Measurements from ENCODE around the gene ABI3BP. TPM values are rescaled to one million over a fixed set of nuclear protein-coding genes. Genes with fewer than 3 reads are reported as not detected.

Gene ABI3BP
- total RNA-seq, 1 donor from 2014 or later = 91.1 TPM

DNA sequence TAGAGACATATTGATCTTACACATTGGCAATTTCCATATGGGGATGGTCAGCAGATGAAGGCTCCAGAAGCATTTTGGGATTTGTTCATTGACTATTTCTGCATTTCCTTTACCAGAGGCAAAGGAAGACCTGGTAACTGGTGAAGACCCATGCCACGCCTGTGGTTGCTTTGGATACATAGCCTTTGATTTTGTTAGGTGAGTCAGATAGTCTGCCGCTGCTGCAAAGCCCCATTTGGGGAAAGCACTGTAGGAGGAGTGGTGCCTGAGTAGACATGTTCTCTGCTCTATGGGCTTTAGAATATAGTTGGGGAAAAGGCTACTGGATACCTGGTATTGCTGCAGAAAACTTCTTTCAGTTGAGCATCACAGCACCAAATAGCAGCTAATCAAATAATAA, 227.2 kb downstream of the ABI3BP start:
- H3K36me3 ChIP-seq = peaks cover 0 to 5% of the 10 kb centered on the region in 2 donors
- DNase-seq (ENCODE audit: extremely low spot score in 2 of 2) = no peak
- no peak overlapping the region for H3K4me3 ChIP-seq
- no peaks in the 10 kb centered on the region for H3K27me3 ChIP-seq
- peaks cover 12% of the 10 kb centered on the region for H3K4me1 ChIP-seq
- no peak for TF ChIP-seq POLR2AphosphoS5 (IDR thresholded peaks at IDR 0.05; ENCODE audit: insufficient read depth in 1 of 2, low read depth in 1 of 2)
- no peaks in the 10 kb centered on the region for H3K9me3 ChIP-seq
- intact Hi-C loops (cut with DNase I) = no loop called here
- H3K27ac ChIP-seq = no peak overlapping the region

DNA sequence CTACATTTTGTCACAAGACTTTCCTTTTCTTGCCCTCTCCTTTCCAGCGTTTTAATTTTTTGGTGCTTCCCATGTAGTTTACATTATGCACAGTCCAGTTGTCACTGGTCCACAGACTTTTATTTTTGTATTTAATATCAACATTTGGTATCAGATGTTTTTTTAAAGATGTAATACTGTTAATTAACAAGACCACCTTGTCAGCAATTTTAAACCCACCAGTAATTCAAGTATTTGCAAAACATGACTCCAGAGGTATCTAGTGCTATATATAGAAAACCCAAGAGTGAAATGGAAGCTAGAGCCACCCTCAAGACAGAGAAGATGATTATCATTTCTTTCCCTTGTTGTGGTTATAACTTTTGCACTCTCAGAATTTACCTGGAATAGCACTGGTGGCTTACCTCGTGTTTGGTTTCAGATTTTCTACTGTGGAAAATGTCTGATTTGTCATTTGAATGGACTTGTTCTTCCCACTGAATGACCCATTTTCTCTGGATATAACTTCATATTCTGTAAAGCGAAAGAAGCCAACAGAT, 227.7 kb downstream of the ABI3BP start:
- Histone ChIP-seq H3K27ac (no peak overlapping the region), H3K27me3 (no peaks in the 10 kb centered on the region), H3K4me1 (peaks cover 17% of the 10 kb centered on the region), H3K4me3 (no peak overlapping the region), H3K9me3 (no peaks in the 10 kb centered on the region), H3K36me3 (peaks cover 0 to 2% of the 10 kb centered on the region in 2 donors)
- DNase-seq (ENCODE audit: extremely low spot score in 2 of 2) = no peak
- intact Hi-C loops (cut with DNase I) = no loop called here
- TF ChIP-seq, protein P1, sequence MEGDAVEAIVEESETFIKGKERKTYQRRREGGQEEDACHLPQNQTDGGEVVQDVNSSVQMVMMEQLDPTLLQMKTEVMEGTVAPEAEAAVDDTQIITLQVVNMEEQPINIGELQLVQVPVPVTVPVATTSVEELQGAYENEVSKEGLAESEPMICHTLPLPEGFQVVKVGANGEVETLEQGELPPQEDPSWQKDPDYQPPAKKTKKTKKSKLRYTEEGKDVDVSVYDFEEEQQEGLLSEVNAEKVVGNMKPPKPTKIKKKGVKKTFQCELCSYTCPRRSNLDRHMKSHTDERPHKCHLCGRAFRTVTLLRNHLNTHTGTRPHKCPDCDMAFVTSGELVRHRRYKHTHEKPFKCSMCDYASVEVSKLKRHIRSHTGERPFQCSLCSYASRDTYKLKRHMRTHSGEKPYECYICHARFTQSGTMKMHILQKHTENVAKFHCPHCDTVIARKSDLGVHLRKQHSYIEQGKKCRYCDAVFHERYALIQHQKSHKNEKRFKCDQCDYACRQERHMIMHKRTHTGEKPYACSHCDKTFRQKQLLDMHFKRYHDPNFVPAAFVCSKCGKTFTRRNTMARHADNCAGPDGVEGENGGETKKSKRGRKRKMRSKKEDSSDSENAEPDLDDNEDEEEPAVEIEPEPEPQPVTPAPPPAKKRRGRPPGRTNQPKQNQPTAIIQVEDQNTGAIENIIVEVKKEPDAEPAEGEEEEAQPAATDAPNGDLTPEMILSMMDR (IDR thresholded peaks at IDR 0.05) = no peak
- TF ChIP-seq POLR2AphosphoS5 (IDR thresholded peaks at IDR 0.05; ENCODE audit: insufficient read depth in 1 of 2, low read depth in 1 of 2) (no peak), POLR2A (IDR thresholded peaks at IDR 0.05) (no peak)

DNA sequence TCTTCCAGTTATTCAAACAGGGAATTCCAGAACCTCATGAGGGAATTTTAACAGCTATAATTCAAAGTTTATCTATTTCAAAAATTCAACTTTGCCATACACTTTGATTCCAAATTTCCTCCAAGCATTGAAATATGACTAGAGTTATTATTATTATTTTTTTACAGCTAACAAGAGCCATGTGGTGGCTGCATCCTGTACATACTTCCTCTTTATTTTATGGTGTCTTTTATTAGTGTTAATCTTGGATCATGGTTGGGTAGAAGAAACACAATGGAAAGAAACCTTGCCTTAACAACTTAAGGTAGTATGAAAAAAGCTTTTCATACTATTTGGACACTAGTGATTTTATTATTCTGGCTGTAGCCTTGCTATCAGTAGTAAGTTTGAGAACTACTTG, 231.3 kb downstream of the ABI3BP start:
- TF ChIP-seq POLR2A (IDR thresholded peaks at IDR 0.05) (no peak), POLR2AphosphoS5 (IDR thresholded peaks at IDR 0.05; ENCODE audit: insufficient read depth in 1 of 2, low read depth in 1 of 2) (no peak)
- TF ChIP-seq, protein P1 (IDR thresholded peaks at IDR 0.05) = no peak
- H3K27ac ChIP-seq = no peak overlapping the region
- H3K4me1 ChIP-seq = peaks cover 17% of the 10 kb centered on the region
- no peaks in the 10 kb centered on the region for H3K27me3 ChIP-seq
- H3K4me3 ChIP-seq = no peak overlapping the region
- no peak for DNase-seq (ENCODE audit: extremely low spot score in 2 of 2)
- no peaks in the 10 kb centered on the region for H3K9me3 ChIP-seq
- intact Hi-C loops (cut with DNase I) = no loop called here
- no peaks in the 10 kb centered on the region for H3K36me3 ChIP-seq

DNA sequence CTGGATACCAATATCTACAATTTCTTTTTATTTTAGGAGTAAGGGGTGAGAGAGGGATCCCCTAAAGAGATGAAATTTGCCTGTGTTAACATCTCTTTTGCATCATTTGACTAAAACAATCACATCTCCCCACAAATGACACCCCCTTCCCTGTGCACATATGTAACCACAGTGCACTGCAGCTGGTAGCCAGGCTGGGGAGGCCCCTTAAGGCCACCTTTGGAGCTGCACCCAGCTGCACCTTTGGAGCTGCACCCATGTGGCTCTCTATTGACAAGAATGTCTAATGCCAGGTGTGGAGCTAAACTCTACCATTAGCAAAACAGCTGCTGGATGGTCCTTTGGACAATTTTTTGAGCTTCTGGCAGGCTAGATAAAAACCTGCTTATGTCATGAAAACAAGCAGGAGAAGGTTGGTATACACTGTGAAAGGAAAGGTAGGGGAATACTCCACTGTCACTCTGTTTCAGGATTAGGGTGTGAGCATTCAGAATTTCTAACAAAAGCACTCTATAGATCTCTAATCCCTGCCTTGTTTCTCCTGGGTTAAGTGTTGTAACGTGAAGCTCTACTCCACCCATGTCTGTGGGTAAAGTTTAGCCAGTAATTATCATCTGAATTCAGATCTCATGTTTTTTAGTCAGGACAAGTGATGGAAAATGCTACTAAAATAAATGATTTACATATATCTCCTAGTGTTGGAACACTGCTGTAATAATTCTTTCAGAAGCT, 231.8 kb downstream of the ABI3BP start:
- Histone ChIP-seq H3K9me3 (no peaks in the 10 kb centered on the region), H3K4me3 (no peak overlapping the region), H3K36me3 (no peaks in the 10 kb centered on the region), H3K27me3 (no peaks in the 10 kb centered on the region), H3K27ac (no peak overlapping the region), H3K4me1 (peaks cover 17% of the 10 kb centered on the region)
- TF ChIP-seq POLR2AphosphoS5 (IDR thresholded peaks at IDR 0.05; ENCODE audit: insufficient read depth in 1 of 2, low read depth in 1 of 2) (no peak), POLR2A (IDR thresholded peaks at IDR 0.05) (no peak)
- TF ChIP-seq, protein P1 (IDR thresholded peaks at IDR 0.05) = no peak
- intact Hi-C loops (cut with DNase I) = no loop called here
- DNase-seq (ENCODE audit: extremely low spot score in 2 of 2) = no peak

DNA sequence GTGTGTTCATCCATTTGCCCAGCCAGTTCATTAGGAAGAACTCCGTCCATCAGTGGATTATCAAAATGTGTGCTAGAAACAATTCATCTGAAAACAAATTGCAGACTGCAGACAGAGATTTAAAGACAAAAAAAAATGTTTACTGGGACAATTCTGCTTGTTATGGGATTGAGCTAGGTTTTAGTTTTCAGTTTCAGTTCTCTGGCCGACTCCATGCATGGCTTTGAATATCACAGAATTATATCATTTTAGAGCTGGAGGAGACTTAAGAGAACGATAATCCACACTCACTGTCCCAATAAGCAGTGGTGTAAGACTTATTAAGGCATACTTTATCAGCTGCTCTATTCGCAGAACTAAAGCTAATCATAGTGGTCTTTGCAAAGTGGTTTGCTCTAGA, 232.8 kb downstream of the ABI3BP start:
- Histone ChIP-seq H3K27ac (peak overlapping the region; percentile 7), H3K9me3 (no peaks in the 10 kb centered on the region), H3K27me3 (no peaks in the 10 kb centered on the region), H3K4me1 (peaks cover 17% of the 10 kb centered on the region), H3K4me3 (no peak overlapping the region), H3K36me3 (no peaks in the 10 kb centered on the region)
- TF ChIP-seq, protein P1 (IDR thresholded peaks at IDR 0.05) = no peak
- TF ChIP-seq POLR2AphosphoS5 (IDR thresholded peaks at IDR 0.05; ENCODE audit: insufficient read depth in 1 of 2, low read depth in 1 of 2) = no peak
- no peak for TF ChIP-seq POLR2A (IDR thresholded peaks at IDR 0.05)
- intact Hi-C loops (cut with DNase I) = no loop called here
- no peak for DNase-seq (ENCODE audit: extremely low spot score in 2 of 2)

All from vagina (tissue), 2 donors.